SU-DHL-6 (cell line): ENCODE results near the gene MAN2A2.

Experiments
- EZH2phosphoT487 ChIP-seq: fragments of 200-600 bp; sonication (generic), shearing (Covaris generic); conservative IDR thresholded peaks from 2 replicates; pipeline ENCODE4 v1.6.1; 2018; ENCODE audit warnings: mild to moderate bottlenecking, antibody characterized with exemption, low read length, moderate library complexity, mixed read lengths
- TF ChIP-seq, protein P1 (sequence below): fragments of 200-600 bp; sonication (generic); IDR thresholded peaks from one replicate; pipeline ENCODE4 v1.5.1; 2017; ENCODE audit warnings: antibody characterized with exemption, mild to moderate bottlenecking, low read length, moderate library complexity; ENCODE audit not compliant: insufficient read depth, poor library complexity, severe bottlenecking

DNA sequence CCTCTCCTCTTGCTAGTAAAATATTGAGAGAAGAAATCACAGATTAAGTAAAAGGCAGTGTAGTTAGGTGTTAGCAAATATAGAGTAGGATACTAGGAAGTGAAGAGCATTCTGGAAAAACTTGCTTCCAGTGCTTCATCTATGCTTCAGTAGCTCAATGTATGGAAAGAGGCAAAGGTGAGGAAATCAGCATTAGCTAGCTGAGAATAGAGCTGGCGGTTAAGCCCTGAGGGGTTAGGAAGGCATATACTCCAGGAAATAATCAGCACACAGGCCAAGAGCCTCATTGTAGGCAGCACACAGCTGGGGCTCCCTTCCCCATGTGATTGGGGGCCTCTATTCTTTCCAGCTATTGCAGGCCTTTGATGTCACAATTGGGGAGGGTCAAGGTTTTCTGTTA lies 65.3 kb downstream of the MAN2A2 start:
- TF ChIP-seq, protein P1, sequence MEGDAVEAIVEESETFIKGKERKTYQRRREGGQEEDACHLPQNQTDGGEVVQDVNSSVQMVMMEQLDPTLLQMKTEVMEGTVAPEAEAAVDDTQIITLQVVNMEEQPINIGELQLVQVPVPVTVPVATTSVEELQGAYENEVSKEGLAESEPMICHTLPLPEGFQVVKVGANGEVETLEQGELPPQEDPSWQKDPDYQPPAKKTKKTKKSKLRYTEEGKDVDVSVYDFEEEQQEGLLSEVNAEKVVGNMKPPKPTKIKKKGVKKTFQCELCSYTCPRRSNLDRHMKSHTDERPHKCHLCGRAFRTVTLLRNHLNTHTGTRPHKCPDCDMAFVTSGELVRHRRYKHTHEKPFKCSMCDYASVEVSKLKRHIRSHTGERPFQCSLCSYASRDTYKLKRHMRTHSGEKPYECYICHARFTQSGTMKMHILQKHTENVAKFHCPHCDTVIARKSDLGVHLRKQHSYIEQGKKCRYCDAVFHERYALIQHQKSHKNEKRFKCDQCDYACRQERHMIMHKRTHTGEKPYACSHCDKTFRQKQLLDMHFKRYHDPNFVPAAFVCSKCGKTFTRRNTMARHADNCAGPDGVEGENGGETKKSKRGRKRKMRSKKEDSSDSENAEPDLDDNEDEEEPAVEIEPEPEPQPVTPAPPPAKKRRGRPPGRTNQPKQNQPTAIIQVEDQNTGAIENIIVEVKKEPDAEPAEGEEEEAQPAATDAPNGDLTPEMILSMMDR = no peak
- TF ChIP-seq EZH2phosphoT487 = no peak
